Measurements from ENCODE around the gene CAST.
"Not testable (repeated sequence)": the region's sequence is repeated elsewhere in the genome, so short reads cannot be mapped to it uniquely, and the experiment has no call there.

CAST gene

GRCh38 chr5:96796434-96796833 lies 134.3 kb downstream of the CAST start:
- H3K36me3 ChIP-seq, result peaks cover 36 to 76% (median 74%) of the 10 kb centered on the region in 3 donors
- intact Hi-C loops (cut with DNase I; ENCODE audit: low total_unique reads), result no loop called here
- no peak overlapping the region for H3K4me3 ChIP-seq
- peaks cover 0 to 3% (median under 1%) of the 10 kb centered on the region in 4 donors for H3K4me1 ChIP-seq
- H3K9me3 ChIP-seq, result no peaks in the 10 kb centered on the region
- no peaks in the 10 kb centered on the region for H3K27me3 ChIP-seq
- no peak for TF ChIP-seq CTCF (IDR thresholded peaks at IDR 0.05)
- DNase-seq, result no peak
- no peak overlapping the region for H3K27ac ChIP-seq

DNA sequence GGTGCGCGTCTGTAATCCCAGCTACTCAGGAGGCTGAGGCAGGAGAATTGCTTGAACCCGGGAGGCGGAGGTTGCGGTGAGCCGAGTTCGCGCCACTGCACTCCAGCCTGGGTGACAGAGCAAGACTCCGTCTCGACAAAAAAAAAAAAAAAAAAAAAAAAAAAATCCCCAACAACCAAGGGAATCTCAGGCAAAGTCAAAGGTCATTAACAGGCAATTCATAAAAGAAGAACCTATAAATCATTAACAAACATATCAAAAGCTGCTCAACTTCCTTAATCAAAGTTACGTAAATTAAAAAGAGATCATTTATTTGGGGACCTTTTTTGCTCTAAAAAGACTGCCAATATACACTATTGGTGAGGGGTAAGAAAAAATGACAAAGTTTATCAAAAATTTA lies 139.5 kb downstream of the CAST start:
- H3K4me3 ChIP-seq; DNase-seq; H3K9me3 ChIP-seq; H3K27ac ChIP-seq; intact Hi-C loops (cut with DNase I; ENCODE audit: low total_unique reads); H3K27me3 ChIP-seq: not testable (repeated sequence)
- Histone ChIP-seq H3K4me1 (peaks cover 0 to 13% (median 0%) of the 10 kb centered on the region in 4 donors), H3K36me3 (peaks cover 18 to 50% (median 37%) of the 10 kb centered on the region in 3 donors)

- TF ChIP-seq CTCF (IDR thresholded peaks at IDR 0.05), result no peak
- Histone ChIP-seq H3K4me1 (peaks cover 0 to 20% (median 2%) of the 10 kb centered on the region in 4 donors), H3K36me3 (peaks cover 0 to 10% (median 0%) of the 10 kb centered on the region in 3 donors), H3K27me3 (no peaks in the 10 kb centered on the region), H3K27ac (peak overlapping the region; percentile 100), H3K4me3 (peak overlapping the region; percentile 91 to 96), H3K9me3 (no peaks in the 10 kb centered on the region)
- intact Hi-C loops (cut with DNase I; ENCODE audit: low total_unique reads), result loop anchor here (5.0 kb wide), 1 partner anchor 125 kb away; no protein-coding TSS in a partner anchor
- DNase-seq, result peak; percentile 68 to 89
Measured at GRCh38 chr5:96807075-96807654, 145.0 kb downstream of the CAST start.

DNA sequence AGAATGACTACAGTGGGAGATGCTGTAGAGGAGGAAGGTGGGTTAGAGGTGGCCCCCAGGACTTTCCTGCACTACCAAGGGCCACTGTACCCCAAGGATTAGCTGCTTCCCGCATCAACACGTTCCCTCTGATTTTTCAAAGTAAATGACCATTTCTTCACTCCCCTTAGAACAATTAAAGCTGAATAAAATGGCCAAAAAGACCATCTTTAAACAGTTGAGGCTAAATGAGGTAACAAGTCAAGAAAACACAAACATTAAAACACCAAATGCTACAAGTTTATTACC lies 146.3 kb downstream of the CAST start:
- peak overlapping the region; percentile 100 for H3K27ac ChIP-seq
- TF ChIP-seq CTCF (IDR thresholded peaks at IDR 0.05), result no peak
- H3K27me3 ChIP-seq, result no peaks in the 10 kb centered on the region
- peaks cover 0 to 20% (median 2%) of the 10 kb centered on the region in 4 donors for H3K4me1 ChIP-seq
- H3K9me3 ChIP-seq, result no peaks in the 10 kb centered on the region
- H3K36me3 ChIP-seq, result peaks cover 0 to 1% (median 0%) of the 10 kb centered on the region in 3 donors
- intact Hi-C loops (cut with DNase I; ENCODE audit: low total_unique reads), result loop anchor here (5.0 kb wide), 1 partner anchor 124 kb away; no protein-coding TSS in a partner anchor
- DNase-seq, result no peak
- H3K4me3 ChIP-seq, result peak overlapping the region; percentile 91 to 96

DNA sequence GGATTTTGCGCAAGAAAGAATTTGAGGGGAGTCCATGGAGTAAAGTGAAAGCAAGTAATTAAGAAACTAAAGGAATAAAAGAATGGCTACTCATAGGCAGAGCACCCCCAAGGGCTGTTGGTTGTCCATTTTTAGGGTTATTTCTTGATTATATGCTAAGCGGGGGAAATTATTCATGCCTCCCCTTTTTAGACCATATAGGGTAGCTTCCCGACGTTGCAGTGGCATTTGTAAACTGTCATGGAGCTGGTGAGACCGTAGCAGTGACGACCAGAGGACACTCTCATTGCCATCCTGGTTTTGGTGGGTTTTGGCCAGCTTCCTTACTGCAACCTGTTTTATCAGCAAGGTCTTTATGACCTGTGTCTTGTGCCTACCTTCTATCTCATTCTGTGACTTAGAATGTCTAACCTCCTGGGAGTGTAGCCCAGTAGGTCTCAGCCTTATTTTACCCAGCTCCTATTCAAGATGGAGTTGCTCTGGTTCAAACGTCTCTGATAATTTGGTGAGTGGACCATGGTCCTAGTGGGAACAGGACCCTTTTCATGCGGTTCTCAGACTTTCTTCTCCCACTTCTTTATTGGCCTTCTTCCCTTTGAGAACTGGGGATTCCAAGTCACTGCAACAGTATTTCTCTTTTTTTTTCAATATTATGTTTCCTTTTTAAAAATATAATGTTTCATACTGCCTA lies 146.8 kb downstream of the CAST start:
- H3K4me3 ChIP-seq, result peak overlapping the region; percentile 91 to 96
- H3K36me3 ChIP-seq, result no peaks in the 10 kb centered on the region
- intact Hi-C loops (cut with DNase I; ENCODE audit: low total_unique reads), result loop anchor here (5.0 kb wide), 1 partner anchor 123 kb away; no protein-coding TSS in a partner anchor
- no peak for TF ChIP-seq CTCF (IDR thresholded peaks at IDR 0.05)
- DNase-seq, result no peak
- H3K9me3 ChIP-seq, result no peaks in the 10 kb centered on the region
- peaks cover 0 to 20% (median 2%) of the 10 kb centered on the region in 4 donors for H3K4me1 ChIP-seq
- H3K27ac ChIP-seq, result peak overlapping the region; percentile 100
- no peaks in the 10 kb centered on the region for H3K27me3 ChIP-seq

DNA sequence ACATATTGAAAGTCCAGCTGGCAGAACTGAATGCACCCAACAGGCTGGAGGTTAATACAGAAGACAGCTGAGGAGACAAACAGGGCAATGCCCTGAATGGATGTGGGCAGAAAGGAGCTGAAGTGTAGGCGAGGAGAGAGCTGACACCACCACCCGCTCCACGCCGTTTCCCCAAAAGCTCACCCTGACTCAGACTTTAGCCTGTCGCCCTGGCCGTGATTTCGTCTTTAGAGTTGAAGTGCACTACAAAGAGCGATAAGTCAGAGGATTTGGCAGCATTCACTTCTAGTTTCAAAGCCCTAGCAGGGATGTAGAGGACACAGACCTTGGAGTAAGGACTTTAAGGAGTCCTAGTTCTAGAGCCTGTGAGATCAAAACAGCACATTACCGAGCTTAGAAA lies 147.7 kb downstream of the CAST start:
- no peaks in the 10 kb centered on the region for H3K36me3 ChIP-seq
- H3K4me1 ChIP-seq, result peaks cover 0 to 20% (median 2%) of the 10 kb centered on the region in 4 donors
- H3K27ac ChIP-seq, result no peak overlapping the region
- TF ChIP-seq CTCF (IDR thresholded peaks at IDR 0.05), result no peak
- DNase-seq, result no peak
- intact Hi-C loops (cut with DNase I; ENCODE audit: low total_unique reads), result loop anchor here (5.0 kb wide), 1 partner anchor 122 kb away; no protein-coding TSS in a partner anchor
- no peaks in the 10 kb centered on the region for H3K27me3 ChIP-seq
- no peaks in the 10 kb centered on the region for H3K9me3 ChIP-seq
- H3K4me3 ChIP-seq, result no peak overlapping the region

Measured in tibial artery (tissue), 4 donors.